ENCODE data around the gene MSLN. TPM values are rescaled to one million over a fixed set of nuclear protein-coding genes. Genes with fewer than 3 reads are reported as not detected.

MSLN gene
- total and polyA plus RNA-seq, 2 donors (not counting 3 experiments of a cell fraction or from before 2014, with no cell fraction given), result not detected

GRCh38 chr16:733382-734207 is 26.9 kb upstream of the MSLN start:
- POLR2A ChIA-PET, result no interaction called here
- intact Hi-C loops (cut with micrococcal nuclease), result no loop called here
- dilution Hi-C loops (cut with MboI; ENCODE audit: extremely low pct_ligation_motif_present, low sequenced_read_pairs), result no loop called here
- Histone ChIP-seq H3K27me3 (ENCODE audit: control insufficient read depth in 2 of 2, insufficient read depth in 2 of 2, low read length in 2 of 2) (no peaks in the 10 kb centered on the region), H3K9ac (replicated peaks; ENCODE audit: extremely low read depth, insufficient read depth, low read length) (no peak overlapping the region), H3K9me1 (replicated peaks; ENCODE audit: control insufficient read depth, extremely low read depth, insufficient read depth, low read length) (no peaks in the 10 kb centered on the region), H4K20me1 (replicated peaks; ENCODE audit: control insufficient read depth, extremely low read depth, insufficient read depth, low read length) (no peaks in the 10 kb centered on the region), H3K4me3 (replicated peaks in 1 of 3; ENCODE audit: insufficient read depth in 1 of 3, low read depth in 1 of 3, low read length in 3 of 3) (no peak overlapping the region), H2AFZ (ENCODE audit: low read depth, low read length) (no peak overlapping the region), H3K79me2 (ENCODE audit: control insufficient read depth, insufficient read depth, low read length) (no peaks in the 10 kb centered on the region), H3K4me2 (ENCODE audit: insufficient read depth, low read length) (no peak overlapping the region), H3K9me3 (replicated peaks; ENCODE audit: control insufficient read depth, insufficient read depth, low read length) (no peaks in the 10 kb centered on the region), H3K36me3 (ENCODE audit: control insufficient read depth in 2 of 2, extremely low read depth in 1 of 2, insufficient read depth in 2 of 2, low read length in 2 of 2) (peaks cover 7 to 42% of the 10 kb centered on the region in 2 experiments), H3K27ac (ENCODE audit: insufficient read depth, low read depth, low read length) (no peak overlapping the region), H3K4me1 (ENCODE audit: control insufficient read depth, extremely low read depth, insufficient read depth, low read length) (peaks cover under 1% of the 10 kb centered on the region)
- TF ChIP-seq MAX (IDR thresholded peaks at IDR 0.05; ENCODE audit: insufficient read depth, insufficient read length) (no peak), CTCF (IDR thresholded peaks at IDR 0.05; ENCODE audit: extremely low read depth in 1 of 2, insufficient read depth in 1 of 2, low read depth in 1 of 2, low read length in 2 of 2) (peak; percentile 37 to 58)
- FAIRE-seq (no peak), DNase-seq (ENCODE audit: low read depth, low spot score) (no peak)
- CTCF ChIA-PET, result interaction anchor here (1.0 kb wide), 1 partner anchor 28 kb away, joined by 3 read pairs; no protein-coding TSS in a partner anchor
- no TSS peak for BruUV-seq (replicated peaks)

All from endothelial cell of umbilical vein (primary cell).